Erythroblast (primary cell): ENCODE measurements around the gene AP2A2.

ENCODE experiments used
- DNase-seq, 2 experiments: peaks; one replicate each; lab custom pipeline; 2025; lab: John Stamatoyannopoulos, UW
- GATA1 ChIP-seq: IDR thresholded peaks from 2 replicates; pipeline ENCODE4 v1.6.1; 2011; ENCODE audit warnings: low read depth, mild to moderate bottlenecking, control low read depth, low read length, moderate library complexity
- POLR2A ChIP-seq: IDR thresholded peaks from 2 replicates; pipeline ENCODE4 v1.6.1; 2011; ENCODE audit warnings: mild to moderate bottlenecking, low read length

AP2A2 gene

GRCh38 chr11:890794-891540, 34.7 kb upstream of the AP2A2 start:
- no peak for DNase-seq
- TF ChIP-seq POLR2A (no peak), GATA1 (no peak)

GRCh38 chr11:893008-893654, 32.5 kb upstream of the AP2A2 start:
- no peak for DNase-seq
- TF ChIP-seq GATA1 = no peak
- TF ChIP-seq POLR2A = no peak

- DNase-seq = no peak
- TF ChIP-seq POLR2A (no peak), GATA1 (no peak)
Observed at GRCh38 chr11:894575-895201, 31.0 kb upstream of the AP2A2 start.

GRCh38 chr11:895331-896110, 30.1 kb upstream of the AP2A2 start:
- no peak for DNase-seq
- TF ChIP-seq POLR2A = no peak
- no peak for TF ChIP-seq GATA1

- TF ChIP-seq POLR2A = peak; percentile 9
- TF ChIP-seq GATA1 = no peak
- DNase-seq = no peak
Observed at GRCh38 chr11:897253-898142, 28.2 kb upstream of the AP2A2 start.

GRCh38 chr11:898143-898511, 27.5 kb upstream of the AP2A2 start:
- TF ChIP-seq GATA1 (no peak), POLR2A (peak; percentile 3)
- DNase-seq = peak; percentile 38 to 49

- DNase-seq = peak; percentile 37 to 56
- no peak for TF ChIP-seq GATA1
- no peak for TF ChIP-seq POLR2A
Observed at GRCh38 chr11:898540-899190, 27.0 kb upstream of the AP2A2 start.

- TF ChIP-seq GATA1 = no peak
- no peak for TF ChIP-seq POLR2A
- no peak for DNase-seq
Observed at GRCh38 chr11:899724-900123, 25.9 kb upstream of the AP2A2 start.

- DNase-seq = no peak
- TF ChIP-seq GATA1 (no peak), POLR2A (no peak)
Observed at GRCh38 chr11:900545-900944, 25.1 kb upstream of the AP2A2 start.

- DNase-seq = no peak
- TF ChIP-seq POLR2A = no peak
- TF ChIP-seq GATA1 = no peak
Observed at GRCh38 chr11:901452-902061, 24.1 kb upstream of the AP2A2 start.

GRCh38 chr11:904380-904779, 21.3 kb upstream of the AP2A2 start:
- DNase-seq = no peak
- TF ChIP-seq GATA1 = no peak
- no peak for TF ChIP-seq POLR2A

GRCh38 chr11:905952-906351, 19.7 kb upstream of the AP2A2 start:
- TF ChIP-seq GATA1 = no peak
- no peak for TF ChIP-seq POLR2A
- no peak for DNase-seq
